ENCODE measurements around the gene GNAT3. TPM values are rescaled to one million over a fixed set of nuclear protein-coding genes. Genes with fewer than 3 reads are reported as not detected.

The GNAT3 gene
- total RNA-seq, 1 donor from 2014 or later = not detected

DNA sequence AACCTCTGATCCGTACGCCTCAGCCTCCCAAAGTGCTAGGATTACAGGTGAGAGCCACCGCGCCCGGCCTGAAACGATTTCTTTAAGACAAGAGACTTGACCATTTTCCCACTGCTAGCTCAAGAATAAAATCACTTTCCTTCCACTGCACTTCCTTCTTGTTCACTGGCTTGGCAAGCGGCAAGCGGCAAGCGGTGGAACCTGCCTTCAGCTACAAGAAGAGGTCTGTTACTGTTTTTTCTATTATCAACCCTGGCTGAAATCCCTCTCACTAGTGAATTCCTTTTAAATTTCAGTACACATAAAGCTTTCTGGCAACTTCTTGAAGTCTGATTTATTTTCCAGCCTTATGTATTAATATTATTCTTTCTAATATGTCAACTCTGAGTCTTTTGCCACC, 12.8 kb upstream of the GNAT3 start:
- no peak for DNase-seq (ENCODE audit: low spot score)
- no peak overlapping the region for H3K4me3 Mint-ChIP-seq (ENCODE audit: unreplicated experiment)
- H3K9me3 Mint-ChIP-seq (ENCODE audit: low read depth) = peaks cover 7% of the 10 kb centered on the region
- TF ChIP-seq, protein P1, sequence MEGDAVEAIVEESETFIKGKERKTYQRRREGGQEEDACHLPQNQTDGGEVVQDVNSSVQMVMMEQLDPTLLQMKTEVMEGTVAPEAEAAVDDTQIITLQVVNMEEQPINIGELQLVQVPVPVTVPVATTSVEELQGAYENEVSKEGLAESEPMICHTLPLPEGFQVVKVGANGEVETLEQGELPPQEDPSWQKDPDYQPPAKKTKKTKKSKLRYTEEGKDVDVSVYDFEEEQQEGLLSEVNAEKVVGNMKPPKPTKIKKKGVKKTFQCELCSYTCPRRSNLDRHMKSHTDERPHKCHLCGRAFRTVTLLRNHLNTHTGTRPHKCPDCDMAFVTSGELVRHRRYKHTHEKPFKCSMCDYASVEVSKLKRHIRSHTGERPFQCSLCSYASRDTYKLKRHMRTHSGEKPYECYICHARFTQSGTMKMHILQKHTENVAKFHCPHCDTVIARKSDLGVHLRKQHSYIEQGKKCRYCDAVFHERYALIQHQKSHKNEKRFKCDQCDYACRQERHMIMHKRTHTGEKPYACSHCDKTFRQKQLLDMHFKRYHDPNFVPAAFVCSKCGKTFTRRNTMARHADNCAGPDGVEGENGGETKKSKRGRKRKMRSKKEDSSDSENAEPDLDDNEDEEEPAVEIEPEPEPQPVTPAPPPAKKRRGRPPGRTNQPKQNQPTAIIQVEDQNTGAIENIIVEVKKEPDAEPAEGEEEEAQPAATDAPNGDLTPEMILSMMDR (IDR thresholded peaks at IDR 0.05) = no peak
- H3K27ac Mint-ChIP-seq (ENCODE audit: unreplicated experiment) = no peak overlapping the region
- H3K36me3 Mint-ChIP-seq (ENCODE audit: low read depth) = no peaks in the 10 kb centered on the region
- H3K4me1 Mint-ChIP-seq (ENCODE audit: low read depth) = peaks cover 12% of the 10 kb centered on the region
- H3K27me3 Mint-ChIP-seq (ENCODE audit: low read depth) = no peaks in the 10 kb centered on the region

- Mint-ChIP-seq H3K36me3 (ENCODE audit: low read depth) (no peaks in the 10 kb centered on the region), H3K9me3 (ENCODE audit: low read depth) (no peaks in the 10 kb centered on the region), H3K27me3 (ENCODE audit: low read depth) (no peaks in the 10 kb centered on the region), H3K4me3 (ENCODE audit: unreplicated experiment) (no peak overlapping the region), H3K4me1 (ENCODE audit: low read depth) (peaks cover 3% of the 10 kb centered on the region), H3K27ac (ENCODE audit: unreplicated experiment) (no peak overlapping the region)
- DNase-seq (ENCODE audit: low spot score) = no peak
- TF ChIP-seq, protein P1 (IDR thresholded peaks at IDR 0.05) = no peak
Observed at GRCh38 chr7:80521809-80522208, 9.9 kb upstream of the GNAT3 start.

DNA sequence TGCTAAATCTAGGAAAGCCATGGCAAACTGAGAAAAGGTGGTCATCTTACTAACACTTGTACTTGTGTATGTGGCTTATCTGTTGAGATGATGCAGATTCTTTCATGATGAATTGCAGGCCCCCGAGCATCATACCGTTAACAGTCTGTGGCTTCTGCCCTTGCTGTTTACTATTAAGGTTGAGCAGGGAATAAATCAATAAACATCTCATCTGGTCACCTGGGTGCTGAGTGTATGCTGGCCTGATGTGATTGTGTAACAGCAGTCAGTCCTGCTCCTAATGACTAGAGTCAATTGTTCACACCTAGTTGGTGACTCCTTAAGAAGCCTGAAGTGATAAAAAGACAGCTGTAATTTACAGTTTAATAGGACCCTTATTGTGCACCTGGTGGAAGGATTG, 8.3 kb upstream of the GNAT3 start:
- TF ChIP-seq, protein P1 (IDR thresholded peaks at IDR 0.05) = no peak
- H3K4me3 Mint-ChIP-seq (ENCODE audit: unreplicated experiment) = no peak overlapping the region
- no peak overlapping the region for H3K27ac Mint-ChIP-seq (ENCODE audit: unreplicated experiment)
- DNase-seq (ENCODE audit: low spot score) = no peak
- no peaks in the 10 kb centered on the region for H3K36me3 Mint-ChIP-seq (ENCODE audit: low read depth)
- H3K27me3 Mint-ChIP-seq (ENCODE audit: low read depth) = no peaks in the 10 kb centered on the region
- no peaks in the 10 kb centered on the region for H3K9me3 Mint-ChIP-seq (ENCODE audit: low read depth)
- no peaks in the 10 kb centered on the region for H3K4me1 Mint-ChIP-seq (ENCODE audit: low read depth)

DNA sequence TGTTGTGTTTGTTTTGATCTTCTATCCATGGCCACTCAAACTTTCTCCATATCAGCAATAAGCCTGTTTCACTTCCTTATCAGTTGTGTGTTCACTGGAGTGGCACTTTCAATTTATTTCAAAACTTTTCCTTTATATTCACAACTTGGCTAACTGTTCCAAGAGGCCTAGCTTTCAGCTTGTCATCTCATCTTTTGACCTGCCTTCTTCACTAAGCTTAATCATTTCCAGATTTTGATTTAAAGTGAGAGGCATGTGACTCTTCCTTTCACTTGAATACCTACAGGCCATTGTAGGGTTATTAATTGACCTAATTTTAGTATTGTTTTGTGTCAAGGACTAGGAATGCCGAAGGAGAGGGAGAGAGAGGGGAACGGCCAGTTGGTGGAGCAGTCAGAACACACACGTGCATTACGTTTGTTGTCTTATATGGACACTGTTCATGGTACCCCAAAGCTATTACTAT, 5.5 kb upstream of the GNAT3 start:
- no peak overlapping the region for H3K4me3 Mint-ChIP-seq (ENCODE audit: unreplicated experiment)
- H3K36me3 Mint-ChIP-seq (ENCODE audit: low read depth) = no peaks in the 10 kb centered on the region
- no peak for DNase-seq (ENCODE audit: low spot score)
- TF ChIP-seq, protein P1 (IDR thresholded peaks at IDR 0.05) = no peak
- H3K27ac Mint-ChIP-seq (ENCODE audit: unreplicated experiment) = no peak overlapping the region
- H3K27me3 Mint-ChIP-seq (ENCODE audit: low read depth) = no peaks in the 10 kb centered on the region
- H3K9me3 Mint-ChIP-seq (ENCODE audit: low read depth) = no peaks in the 10 kb centered on the region
- H3K4me1 Mint-ChIP-seq (ENCODE audit: low read depth) = no peaks in the 10 kb centered on the region

GRCh38 chr7:80515298-80515697, 3.4 kb upstream of the GNAT3 start:
- no peak for DNase-seq (ENCODE audit: low spot score)
- Mint-ChIP-seq H3K36me3 (ENCODE audit: low read depth) (no peaks in the 10 kb centered on the region), H3K27ac (ENCODE audit: unreplicated experiment) (no peak overlapping the region), H3K4me3 (ENCODE audit: unreplicated experiment) (no peak overlapping the region), H3K9me3 (ENCODE audit: low read depth) (no peaks in the 10 kb centered on the region), H3K27me3 (ENCODE audit: low read depth) (no peaks in the 10 kb centered on the region), H3K4me1 (ENCODE audit: low read depth) (no peaks in the 10 kb centered on the region)
- TF ChIP-seq, protein P1 (IDR thresholded peaks at IDR 0.05) = no peak

Data from chondrocyte (in vitro differentiated cells).